GM21423 (cell line): ENCODE measurements around the gene ALLC.

Source experiments
- ATAC-seq: cut with Tn5 transposase; IDR thresholded peaks from one replicate; pipeline ENCODE4 v1.9.1; 2021; ENCODE audit warnings: mild to moderate bottlenecking, moderate library complexity; ENCODE audit not compliant: unreplicated experiment

ALLC gene

GRCh38 chr2:3674066-3674845, 16.3 kb downstream of the ALLC start:
- ATAC-seq = no peak

- no peak for ATAC-seq
These were observed 17.7 kb downstream of the ALLC start for GRCh38 chr2:3675687-3676086.

GRCh38 chr2:3677436-3677835, 19.4 kb downstream of the ALLC start:
- no peak for ATAC-seq

GRCh38 chr2:3678212-3678611, 20.2 kb downstream of the ALLC start:
- no peak for ATAC-seq

- no peak for ATAC-seq
These were observed 21.2 kb downstream of the ALLC start for GRCh38 chr2:3679180-3679579.

- no peak for ATAC-seq
These were observed 21.8 kb downstream of the ALLC start for GRCh38 chr2:3679616-3680393.

- no peak for ATAC-seq
These were observed 22.7 kb downstream of the ALLC start for GRCh38 chr2:3680548-3681345.

GRCh38 chr2:3681625-3682024, 23.6 kb downstream of the ALLC start:
- no peak for ATAC-seq

- ATAC-seq = no peak
These were observed 24.8 kb downstream of the ALLC start for GRCh38 chr2:3682811-3683210.

- no peak for ATAC-seq
These were observed 25.9 kb downstream of the ALLC start for GRCh38 chr2:3683748-3684454.

GRCh38 chr2:3689998-3690748, 32.2 kb downstream of the ALLC start:
- ATAC-seq = no peak

GRCh38 chr2:3692375-3692774, 34.4 kb downstream of the ALLC start:
- ATAC-seq = no peak

- no peak for ATAC-seq
These were observed 38.5 kb downstream of the ALLC start for GRCh38 chr2:3696545-3696944.

GRCh38 chr2:3701071-3701470, 43.1 kb downstream of the ALLC start:
- ATAC-seq = no peak

GRCh38 chr2:3703236-3703756, 45.3 kb downstream of the ALLC start, which contains the start of gene DCDC2C:
TSS of gene DCDC2C (plus strand) at chr2:3703575. CDS start at chr2:3703752, 177 bp downstream.
- ATAC-seq = no peak

GRCh38 chr2:3703757-3704355, 45.9 kb downstream of the ALLC start:
- ATAC-seq = no peak

GRCh38 chr2:3704692-3705091, 46.7 kb downstream of the ALLC start:
- ATAC-seq = no peak

- no peak for ATAC-seq
These were observed 47.8 kb downstream of the ALLC start for GRCh38 chr2:3705782-3706181.

- no peak for ATAC-seq
These were observed 48.9 kb downstream of the ALLC start for GRCh38 chr2:3706892-3707291.
